Measurements from ENCODE around the gene UST.

DNA sequence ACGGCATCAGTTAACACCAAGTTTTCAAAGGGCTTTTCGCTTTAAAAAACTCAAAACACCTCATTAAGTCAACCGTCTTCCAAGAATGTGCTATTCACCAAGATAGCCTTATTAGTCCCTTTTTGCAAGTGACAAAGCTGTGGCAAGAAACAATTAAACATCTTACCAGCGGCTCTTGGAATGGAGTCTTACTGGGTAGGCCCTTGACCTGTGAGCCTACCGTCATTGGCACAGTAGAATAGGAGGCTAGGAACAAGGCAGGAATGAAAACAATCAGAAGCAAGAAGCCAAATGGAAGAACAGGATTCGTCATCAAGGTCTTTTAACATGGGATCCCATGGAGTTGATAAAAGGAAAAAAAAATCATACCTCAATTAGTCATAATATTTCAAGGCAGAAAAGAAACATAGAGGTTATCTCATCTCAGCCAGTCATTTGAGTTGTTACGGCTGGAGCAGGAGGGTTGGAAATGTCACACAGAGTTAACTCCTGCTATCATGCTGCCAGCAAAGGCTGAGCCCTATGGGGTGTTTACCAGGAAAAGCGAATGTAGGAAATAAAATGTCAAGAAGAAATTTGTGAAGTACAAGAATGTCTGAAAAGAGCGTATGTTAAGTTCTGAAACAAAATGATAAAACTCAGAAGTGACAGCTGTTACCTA is 236.4 kb downstream of the UST start:
- TF ChIP-seq, protein P1, sequence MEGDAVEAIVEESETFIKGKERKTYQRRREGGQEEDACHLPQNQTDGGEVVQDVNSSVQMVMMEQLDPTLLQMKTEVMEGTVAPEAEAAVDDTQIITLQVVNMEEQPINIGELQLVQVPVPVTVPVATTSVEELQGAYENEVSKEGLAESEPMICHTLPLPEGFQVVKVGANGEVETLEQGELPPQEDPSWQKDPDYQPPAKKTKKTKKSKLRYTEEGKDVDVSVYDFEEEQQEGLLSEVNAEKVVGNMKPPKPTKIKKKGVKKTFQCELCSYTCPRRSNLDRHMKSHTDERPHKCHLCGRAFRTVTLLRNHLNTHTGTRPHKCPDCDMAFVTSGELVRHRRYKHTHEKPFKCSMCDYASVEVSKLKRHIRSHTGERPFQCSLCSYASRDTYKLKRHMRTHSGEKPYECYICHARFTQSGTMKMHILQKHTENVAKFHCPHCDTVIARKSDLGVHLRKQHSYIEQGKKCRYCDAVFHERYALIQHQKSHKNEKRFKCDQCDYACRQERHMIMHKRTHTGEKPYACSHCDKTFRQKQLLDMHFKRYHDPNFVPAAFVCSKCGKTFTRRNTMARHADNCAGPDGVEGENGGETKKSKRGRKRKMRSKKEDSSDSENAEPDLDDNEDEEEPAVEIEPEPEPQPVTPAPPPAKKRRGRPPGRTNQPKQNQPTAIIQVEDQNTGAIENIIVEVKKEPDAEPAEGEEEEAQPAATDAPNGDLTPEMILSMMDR (IDR thresholded peaks at IDR 0.05; ENCODE audit: insufficient read depth, low read length, poor library complexity, severe bottlenecking), result no peak
- no peak for TF ChIP-seq EZH2phosphoT487 (conservative IDR thresholded peaks at IDR 0.05; ENCODE audit: low read length)

All from SU-DHL-6 (cell line).